Measurements from ENCODE around the gene MYL6B.

The MYL6B gene

DNA sequence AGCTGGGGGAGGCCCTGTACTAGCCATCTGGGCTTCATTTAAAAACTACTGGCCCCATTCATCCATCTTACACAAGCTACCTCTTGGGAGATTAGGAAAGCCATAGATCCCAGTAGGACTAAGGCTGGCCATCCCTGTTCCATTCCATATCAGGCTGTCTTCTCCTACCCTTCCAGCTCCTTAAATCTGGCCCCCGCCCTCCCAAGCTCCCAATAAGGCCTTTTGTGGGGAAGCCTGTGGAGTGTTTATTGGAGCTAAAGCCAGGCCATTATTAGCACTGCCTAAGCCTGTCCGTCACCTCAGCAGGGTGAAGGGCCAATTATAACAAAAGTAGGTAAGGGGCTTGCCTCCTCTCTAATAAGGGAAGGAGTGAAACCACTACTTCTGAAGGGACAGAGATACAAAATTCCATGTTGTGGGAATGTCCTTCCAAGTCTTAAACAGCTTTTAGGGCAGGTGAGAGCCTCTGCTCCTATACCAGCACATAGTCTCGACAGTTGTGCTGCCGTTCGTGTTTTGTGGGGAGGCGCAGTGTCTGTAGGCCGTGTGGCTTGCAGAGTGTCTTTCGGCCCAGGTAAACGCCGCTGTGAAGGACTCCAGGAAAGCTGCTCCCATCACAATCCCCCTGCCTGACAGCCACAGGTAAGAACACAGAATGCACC, 9.4 kb downstream of the MYL6B start:
- no peak for DNase-seq (ENCODE audit: low read depth)
- TF ChIP-seq, protein P1, sequence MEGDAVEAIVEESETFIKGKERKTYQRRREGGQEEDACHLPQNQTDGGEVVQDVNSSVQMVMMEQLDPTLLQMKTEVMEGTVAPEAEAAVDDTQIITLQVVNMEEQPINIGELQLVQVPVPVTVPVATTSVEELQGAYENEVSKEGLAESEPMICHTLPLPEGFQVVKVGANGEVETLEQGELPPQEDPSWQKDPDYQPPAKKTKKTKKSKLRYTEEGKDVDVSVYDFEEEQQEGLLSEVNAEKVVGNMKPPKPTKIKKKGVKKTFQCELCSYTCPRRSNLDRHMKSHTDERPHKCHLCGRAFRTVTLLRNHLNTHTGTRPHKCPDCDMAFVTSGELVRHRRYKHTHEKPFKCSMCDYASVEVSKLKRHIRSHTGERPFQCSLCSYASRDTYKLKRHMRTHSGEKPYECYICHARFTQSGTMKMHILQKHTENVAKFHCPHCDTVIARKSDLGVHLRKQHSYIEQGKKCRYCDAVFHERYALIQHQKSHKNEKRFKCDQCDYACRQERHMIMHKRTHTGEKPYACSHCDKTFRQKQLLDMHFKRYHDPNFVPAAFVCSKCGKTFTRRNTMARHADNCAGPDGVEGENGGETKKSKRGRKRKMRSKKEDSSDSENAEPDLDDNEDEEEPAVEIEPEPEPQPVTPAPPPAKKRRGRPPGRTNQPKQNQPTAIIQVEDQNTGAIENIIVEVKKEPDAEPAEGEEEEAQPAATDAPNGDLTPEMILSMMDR (IDR thresholded peaks at IDR 0.05; ENCODE audit: insufficient read depth, low read depth, low read length, missing control alignments), result no peak
- no peak overlapping the region for H3K4me3 ChIP-seq (ENCODE audit: low read depth, low read length)

DNA sequence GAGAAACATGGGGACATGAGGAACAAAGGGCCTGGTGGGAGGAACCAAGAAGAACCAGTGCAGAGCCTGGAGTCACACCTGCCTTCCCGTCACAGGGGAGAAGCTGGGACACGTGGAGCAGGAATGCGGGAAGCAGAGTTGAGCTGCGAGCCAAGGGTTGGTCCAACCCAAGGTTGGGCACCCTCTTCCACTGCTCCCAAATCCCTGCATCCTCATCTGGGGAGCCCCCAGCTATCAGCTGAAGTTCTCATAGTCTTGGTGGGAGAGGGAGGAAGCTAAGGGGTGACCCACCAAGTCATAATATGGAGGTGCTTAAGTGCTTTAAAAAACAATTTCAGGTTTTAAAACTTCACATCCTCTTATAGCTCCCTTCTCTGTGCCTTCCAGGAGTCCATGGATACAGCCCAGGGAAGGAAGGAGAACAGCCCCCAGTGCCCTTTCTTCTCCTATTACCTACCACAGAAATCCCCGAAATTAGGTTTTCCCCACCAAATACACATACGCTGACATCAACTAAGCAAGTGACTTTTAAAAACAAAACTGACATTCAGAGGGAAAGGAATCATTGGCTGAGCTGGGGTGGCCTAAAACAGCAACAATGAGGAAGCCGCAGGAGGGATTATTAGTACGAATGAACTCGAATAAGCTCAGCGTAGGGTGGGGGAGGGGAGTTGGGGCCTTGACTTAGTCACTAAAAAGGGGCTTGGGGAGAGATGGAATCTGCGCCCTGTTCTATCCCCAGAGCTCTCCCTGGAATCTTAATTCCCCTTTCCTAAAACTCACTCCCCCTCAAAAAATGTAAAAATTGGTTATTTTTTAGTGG, 10.3 kb downstream of the MYL6B start:
- no peak overlapping the region for H3K4me3 ChIP-seq (ENCODE audit: low read depth, low read length)
- no peak for DNase-seq (ENCODE audit: low read depth)
- TF ChIP-seq, protein P1 (IDR thresholded peaks at IDR 0.05; ENCODE audit: insufficient read depth, low read depth, low read length, missing control alignments), result no peak

DNA sequence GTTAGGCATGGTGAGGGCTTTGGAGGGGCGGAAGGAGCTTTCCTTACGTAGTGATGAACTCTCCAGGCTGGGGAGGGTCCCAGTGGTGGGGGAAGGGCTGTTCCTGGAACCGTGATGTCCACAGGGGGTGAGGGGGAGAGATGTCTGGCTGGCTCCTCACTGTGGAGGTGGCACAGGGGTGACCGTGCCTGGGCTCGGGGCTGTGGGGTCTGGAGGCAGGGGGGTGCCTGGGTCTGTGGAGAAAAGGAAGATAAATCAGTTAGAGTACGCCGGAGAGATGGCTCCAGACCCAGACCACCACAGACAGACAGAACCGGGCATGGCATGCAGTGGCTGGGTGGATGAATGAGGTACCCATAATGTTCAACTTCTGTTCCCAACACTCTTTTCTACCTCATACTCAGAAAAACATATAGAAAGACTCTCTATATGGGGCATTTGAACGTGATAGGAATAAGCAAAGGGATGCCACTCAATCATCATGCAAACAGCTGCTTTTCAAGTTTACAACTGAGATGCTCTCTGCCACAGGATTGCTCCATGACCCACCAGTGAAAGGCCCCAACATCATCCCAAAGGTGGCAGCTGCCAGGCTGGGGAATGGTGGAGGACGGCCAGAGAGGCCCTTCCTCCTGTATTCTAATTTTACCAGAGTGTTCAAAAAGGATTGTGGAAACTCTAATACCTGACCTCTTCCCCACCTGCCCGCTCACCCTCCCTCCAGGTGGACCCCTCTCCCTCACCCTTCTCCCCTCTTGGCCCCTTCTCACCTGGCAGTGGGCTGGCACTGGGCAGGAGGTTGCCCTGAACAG, 11.4 kb downstream of the MYL6B start:
- DNase-seq (ENCODE audit: low read depth), result no peak
- TF ChIP-seq, protein P1 (IDR thresholded peaks at IDR 0.05; ENCODE audit: insufficient read depth, low read depth, low read length, missing control alignments), result no peak

DNA sequence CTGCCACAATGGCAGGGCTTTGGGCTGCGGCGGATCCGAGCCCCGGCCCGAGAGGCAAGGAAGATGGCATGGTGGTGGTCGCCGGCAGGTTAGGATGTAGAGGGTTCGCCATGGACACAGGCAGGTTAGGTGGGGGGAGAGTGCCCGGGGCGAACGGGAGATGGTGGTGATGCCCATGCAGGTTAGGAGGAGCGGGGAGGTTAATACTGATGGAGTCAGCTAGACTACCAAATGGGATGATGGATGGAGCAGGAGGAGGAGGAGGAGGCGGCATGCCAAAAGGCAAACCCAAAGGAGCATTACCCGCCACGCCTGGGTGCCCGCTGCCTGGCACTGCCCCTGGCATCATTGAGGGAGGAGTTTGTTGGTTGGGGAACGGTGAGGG, 11.9 kb downstream of the MYL6B start:
- no peak for DNase-seq (ENCODE audit: low read depth)
- no peak overlapping the region for H3K4me3 ChIP-seq (ENCODE audit: low read depth, low read length)
- TF ChIP-seq, protein P1 (IDR thresholded peaks at IDR 0.05; ENCODE audit: insufficient read depth, low read depth, low read length, missing control alignments), result no peak

More for the DNA sequence above, 11.4 kb downstream of the MYL6B start:
- no peak overlapping the region for H3K4me3 ChIP-seq (ENCODE audit: low read depth, low read length)

DNA sequence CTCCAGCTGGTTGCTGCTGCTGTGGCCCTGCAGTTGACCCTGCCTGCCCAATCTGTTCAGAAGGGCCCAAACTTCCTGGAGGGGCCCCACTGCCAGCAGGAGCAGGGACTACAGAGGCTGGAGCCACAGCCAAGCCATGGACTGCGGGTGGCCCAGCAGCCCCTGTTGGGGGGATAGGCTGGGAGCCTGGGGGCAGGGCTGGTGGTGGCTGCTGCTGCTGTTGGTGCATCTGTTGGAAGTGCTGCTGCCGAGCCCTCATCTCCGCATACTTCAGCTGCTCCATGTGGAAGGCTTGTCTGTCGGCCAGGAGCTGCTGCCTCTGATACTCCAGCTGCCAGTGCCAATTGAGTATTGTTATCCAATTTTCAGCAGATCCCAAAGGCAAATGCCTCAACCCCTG, 13.0 kb downstream of the MYL6B start:
- TF ChIP-seq, protein P1 (IDR thresholded peaks at IDR 0.05; ENCODE audit: insufficient read depth, low read depth, low read length, missing control alignments), result no peak
- DNase-seq (ENCODE audit: low read depth), result no peak
- no peak overlapping the region for H3K4me3 ChIP-seq (ENCODE audit: low read depth, low read length)

DNA sequence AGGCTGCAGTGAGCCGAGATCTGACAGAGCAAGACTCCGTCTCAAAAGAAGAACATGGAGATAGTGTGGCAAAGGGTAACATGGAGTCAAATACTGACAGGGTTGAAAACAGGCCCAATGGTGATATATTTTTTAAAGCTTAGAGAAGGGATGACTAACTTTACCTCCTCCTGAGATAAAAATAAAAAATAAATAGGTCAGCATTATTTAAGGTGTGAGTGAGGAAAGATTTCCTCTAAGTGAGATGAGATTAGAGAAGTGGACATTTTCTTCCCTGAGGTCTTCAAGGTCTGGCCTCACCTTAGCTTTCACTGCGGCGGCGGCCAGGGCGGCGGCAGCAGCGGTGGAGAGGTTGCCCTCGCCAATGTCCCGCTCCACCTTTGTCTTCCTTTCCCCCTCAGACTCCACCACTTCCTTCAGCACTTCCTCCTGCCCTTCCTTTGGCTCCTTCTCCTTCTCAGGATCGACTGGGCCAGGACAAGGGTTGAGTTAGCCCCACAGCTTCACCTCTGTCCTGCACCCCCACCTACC, 16.9 kb downstream of the MYL6B start:
- TF ChIP-seq, protein P1 (IDR thresholded peaks at IDR 0.05; ENCODE audit: insufficient read depth, low read depth, low read length, missing control alignments), result no peak
- no peak overlapping the region for H3K4me3 ChIP-seq (ENCODE audit: low read depth, low read length)
- no peak for DNase-seq (ENCODE audit: low read depth)

Data from GM12865 (cell line).